Measurements from ENCODE around the gene PIM1.

The PIM1 gene

DNA sequence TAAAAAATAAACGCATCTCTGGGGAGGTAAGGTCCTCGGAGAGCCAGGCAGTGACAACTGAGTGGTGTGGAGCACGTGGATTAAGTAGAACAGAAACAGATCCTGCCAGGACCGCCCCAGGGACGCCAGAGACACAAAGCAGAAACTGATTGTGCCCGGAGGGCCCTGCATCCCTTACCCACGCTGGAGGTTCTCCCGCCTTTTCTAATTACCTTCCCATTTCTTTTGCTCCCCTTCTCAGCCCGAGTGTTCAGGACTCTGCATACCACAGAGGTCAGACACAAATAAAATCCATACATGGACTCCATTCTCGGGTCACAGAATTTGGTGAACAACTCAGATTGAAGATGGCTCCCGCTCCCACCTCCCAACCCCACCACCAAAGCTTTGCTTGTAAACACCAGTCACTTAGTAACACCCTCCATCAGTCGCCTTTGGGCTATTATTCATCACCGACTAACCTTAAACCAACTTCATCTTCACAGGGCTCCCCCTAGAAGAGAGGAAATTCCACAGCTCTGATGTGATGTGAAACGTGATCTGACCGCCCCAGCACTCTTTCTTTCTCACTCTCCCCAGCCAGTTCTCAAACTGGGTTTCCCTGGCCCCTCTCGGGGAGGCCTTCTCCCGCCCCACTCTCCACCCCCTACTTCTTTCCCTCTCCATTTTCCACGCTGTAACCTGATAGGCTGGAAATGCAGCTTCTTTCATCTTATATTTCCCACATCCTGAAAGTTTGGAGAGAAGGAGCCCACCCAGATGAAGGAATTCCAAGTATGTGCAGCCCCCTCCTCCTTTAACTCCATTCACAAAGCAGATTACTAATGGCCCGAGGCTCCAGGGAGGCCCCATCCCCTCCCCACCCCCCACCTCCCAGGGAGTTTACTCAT is 32.5 kb upstream of the PIM1 start:
- peak; percentile 91 for DNase-seq (ENCODE audit: low spot score)

- DNase-seq (ENCODE audit: low spot score): no peak
Observed at GRCh38 chr6:37138856-37139229, 31.1 kb upstream of the PIM1 start.

DNA sequence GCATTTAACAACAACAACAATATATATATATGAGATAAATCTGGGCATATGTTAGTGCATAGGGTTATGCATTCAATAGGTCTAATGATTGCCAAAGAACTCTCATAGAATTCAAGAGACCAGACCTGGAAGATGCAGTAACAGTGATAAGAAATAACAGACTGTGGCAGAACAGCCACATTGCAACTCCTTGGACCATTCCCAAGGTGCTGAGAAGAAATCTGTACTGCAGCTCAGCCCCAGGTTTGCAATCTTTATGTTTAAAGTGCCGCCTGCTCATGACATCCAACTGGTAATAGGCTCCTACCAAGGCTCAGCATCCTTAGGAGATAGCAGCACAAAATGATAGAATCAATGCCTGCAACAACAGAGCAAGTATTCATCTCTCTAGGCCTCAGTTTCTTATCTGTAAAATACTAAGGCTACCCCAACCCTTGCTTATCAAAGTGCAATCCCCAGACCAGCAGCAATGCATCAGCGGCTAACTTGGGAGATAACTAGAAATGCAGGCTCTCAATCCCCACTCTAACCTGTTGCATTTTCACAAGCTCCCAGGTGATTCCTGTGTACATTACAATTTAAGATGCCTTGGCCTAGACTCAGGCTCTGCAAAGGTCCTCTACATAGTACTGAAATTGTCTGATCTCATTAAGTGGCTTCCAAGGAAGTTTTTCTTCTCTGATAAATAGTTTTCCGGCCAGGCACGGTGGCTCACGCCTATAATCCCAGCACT is 30.6 kb upstream of the PIM1 start:
- DNase-seq (ENCODE audit: low spot score): no peak

GRCh38 chr6:37140145-37140544 is 29.8 kb upstream of the PIM1 start:
- DNase-seq (ENCODE audit: low spot score): no peak

- DNase-seq (ENCODE audit: low spot score): peak; percentile 26
Observed at GRCh38 chr6:37141281-37142049, 28.5 kb upstream of the PIM1 start.

DNA sequence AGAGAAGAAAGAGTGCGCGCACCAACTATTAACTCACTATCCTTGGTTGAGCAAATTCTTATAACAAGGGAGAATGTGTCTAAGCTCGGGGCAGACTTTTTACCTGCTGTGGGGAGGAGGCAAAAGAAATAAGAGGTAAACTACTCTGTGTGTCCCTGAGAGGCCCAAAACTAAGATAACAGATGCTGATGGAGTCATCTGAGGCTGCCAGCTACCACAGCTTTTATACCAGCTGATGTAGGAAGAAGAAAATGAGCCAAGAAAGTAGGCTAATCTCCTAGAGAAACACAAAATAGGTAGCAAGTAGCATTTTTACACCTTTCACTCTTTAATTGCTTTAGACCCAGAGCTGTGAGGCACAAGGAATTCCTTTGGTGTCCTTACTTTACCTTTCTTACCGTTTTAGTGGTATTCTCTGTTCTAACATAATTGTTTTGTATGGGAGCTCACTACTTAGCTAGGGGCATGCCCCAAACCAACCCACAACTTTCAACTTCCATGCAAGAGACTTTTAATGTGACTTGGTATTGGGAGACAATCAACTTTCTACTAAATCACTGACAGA is 27.8 kb upstream of the PIM1 start:
- DNase-seq (ENCODE audit: low spot score): no peak

DNA sequence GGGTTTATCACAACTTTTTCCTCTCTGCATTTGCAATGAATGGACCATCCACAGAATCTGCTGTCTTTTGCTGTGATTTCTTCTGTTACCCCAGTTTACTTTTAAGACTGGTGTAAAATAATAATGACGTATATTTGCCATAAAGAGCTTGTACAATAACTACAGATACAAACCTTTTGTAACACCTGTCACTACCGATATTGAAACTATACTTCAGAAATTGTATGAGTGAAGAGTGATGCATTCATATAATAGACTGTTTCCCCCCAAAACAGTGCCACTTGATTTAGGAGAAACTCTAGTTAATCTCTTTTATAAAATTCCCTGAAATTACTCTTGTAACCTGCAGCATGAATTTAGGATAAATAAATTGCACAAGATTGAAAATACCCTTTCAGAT is 26.4 kb upstream of the PIM1 start:
- no peak for DNase-seq (ENCODE audit: low spot score)

- no peak for DNase-seq (ENCODE audit: low spot score)
Observed at GRCh38 chr6:37145443-37145842, 24.5 kb upstream of the PIM1 start.

GRCh38 chr6:37146735-37147157 is 23.2 kb upstream of the PIM1 start:
- DNase-seq (ENCODE audit: low spot score): no peak

DNA sequence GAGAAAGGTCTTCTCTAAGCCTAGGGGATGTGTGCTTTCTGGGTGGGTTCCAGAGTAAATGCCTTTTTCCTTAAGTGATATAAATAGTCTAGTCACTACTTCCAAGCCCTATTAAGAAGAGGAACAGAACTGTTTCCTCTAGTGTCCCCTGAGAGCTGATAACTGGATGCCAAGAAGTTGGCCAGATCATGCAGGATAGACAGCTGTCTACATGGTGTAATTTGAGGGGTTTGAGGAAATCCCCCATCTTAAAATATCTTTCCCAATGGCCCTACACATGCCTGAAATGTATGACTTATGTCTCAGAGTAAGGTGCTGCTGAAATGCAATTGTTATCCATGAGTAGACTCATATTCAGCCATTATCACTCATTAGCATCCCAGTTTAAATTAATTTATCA is 20.2 kb upstream of the PIM1 start:
- no peak for DNase-seq (ENCODE audit: low spot score)

GRCh38 chr6:37150314-37150713 is 19.6 kb upstream of the PIM1 start:
- no peak for DNase-seq (ENCODE audit: low spot score)

DNA sequence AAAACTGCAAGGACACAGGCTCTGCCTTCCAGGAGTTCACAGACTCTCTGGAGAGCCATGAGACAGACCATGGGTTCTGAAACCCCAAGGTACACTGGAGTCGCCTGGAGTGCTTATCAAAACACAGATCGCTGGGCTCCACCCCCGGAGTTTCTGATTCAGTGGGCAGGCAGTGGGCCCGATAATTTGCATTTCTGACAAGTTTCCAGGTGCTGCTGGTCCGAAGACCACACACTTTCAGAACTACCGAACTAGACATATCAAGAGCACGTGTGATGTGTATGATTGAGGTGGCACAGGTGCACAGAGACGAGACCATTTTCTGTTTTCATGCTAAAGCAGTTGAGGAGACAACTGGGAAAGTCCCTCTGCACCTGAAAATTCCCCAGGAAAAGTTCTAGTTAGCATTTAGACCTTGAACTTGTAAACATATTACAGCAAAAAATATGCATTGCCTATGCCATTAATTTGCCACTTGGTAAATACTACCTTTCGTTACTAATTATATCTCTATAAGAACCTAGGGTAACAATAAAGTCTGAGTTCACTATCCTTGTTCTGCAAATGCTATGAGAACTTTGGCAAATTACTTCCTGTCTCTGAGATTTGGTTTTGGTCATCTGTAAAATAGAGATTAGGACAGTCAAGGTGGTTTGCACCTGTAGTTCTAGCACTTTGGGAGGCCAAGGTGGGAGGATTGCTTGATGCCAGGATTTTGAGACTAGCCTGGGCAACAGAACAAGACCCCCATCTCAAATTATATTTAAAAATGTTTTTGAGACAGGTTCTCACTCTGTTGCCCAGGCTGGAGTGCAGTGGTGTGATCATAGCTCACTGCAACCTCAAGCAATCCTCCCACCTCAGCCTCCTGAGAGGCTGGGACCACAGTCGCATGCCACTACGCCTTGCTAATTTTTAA is 14.3 kb upstream of the PIM1 start:
- DNase-seq (ENCODE audit: low spot score): no peak

GRCh38 chr6:37158508-37158907 is 11.4 kb upstream of the PIM1 start:
- DNase-seq (ENCODE audit: low spot score): no peak

GRCh38 chr6:37160922-37161778 is 8.8 kb upstream of the PIM1 start:
- DNase-seq (ENCODE audit: low spot score): peak; percentile 39

DNA sequence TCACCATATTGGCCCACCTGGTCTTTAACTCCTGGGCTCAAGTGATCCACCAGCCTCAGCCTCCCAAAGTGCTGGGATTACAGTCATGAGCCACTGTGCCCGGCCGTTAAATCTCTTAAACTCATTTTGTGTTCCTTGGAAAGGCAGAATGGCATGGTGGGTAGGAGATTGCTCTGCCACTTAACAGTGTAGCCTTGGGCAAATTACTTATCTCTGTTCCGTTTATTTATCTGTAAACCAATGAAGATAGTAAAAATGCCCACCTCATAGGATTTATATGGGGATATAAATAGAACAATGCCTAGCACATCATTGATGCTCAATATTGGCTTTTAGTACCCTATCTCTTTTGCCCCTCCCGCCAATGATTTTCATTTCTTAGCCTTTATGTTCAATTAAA is 7.2 kb upstream of the PIM1 start:
- DNase-seq (ENCODE audit: low spot score): no peak

GRCh38 chr6:37168163-37168758 is 1.7 kb upstream of the PIM1 start:
- no peak for DNase-seq (ENCODE audit: low spot score)

- DNase-seq (ENCODE audit: low spot score): peak; percentile 76
Observed at GRCh38 chr6:37168811-37169495, 999 bp upstream of the PIM1 start.

GRCh38 chr6:37170273-37171200 is 585 bp downstream of the PIM1 start:
- DNase-seq (ENCODE audit: low spot score): peak; percentile 16

All from AG08395 (cell line).